Muscle layer of duodenum (tissue), 2 donors: Measurements from ENCODE around the gene CLDN14.

ENCODE experiments used
- H3K27ac ChIP-seq: one replicate; pipeline ENCODE4 v1.7.0; 2013; ENCODE audit warnings: mild to moderate bottlenecking, low read length
- H3K27me3 ChIP-seq: one replicate; pipeline ENCODE4 v1.7.0; 2013; ENCODE audit warnings: low read depth, mild to moderate bottlenecking, control low read depth, low read length
- H3K36me3 ChIP-seq, 2 donors: one replicate each; pipeline ENCODE4 v1.7.0; 2013; ENCODE audit warnings: low read length in 2 of 2, control low read depth in 1 of 2, mild to moderate bottlenecking in 1 of 2; ENCODE audit not compliant: insufficient read depth in 2 of 2, control insufficient read depth in 1 of 2
- H3K4me1 ChIP-seq, 2 donors: one replicate each; pipeline ENCODE4 v1.7.0; 2013; ENCODE audit warnings: low read length in 2 of 2, mild to moderate bottlenecking in 2 of 2, control low read depth in 1 of 2, moderate library complexity in 1 of 2; ENCODE audit not compliant: insufficient read depth in 2 of 2, control insufficient read depth in 1 of 2
- H3K4me3 ChIP-seq, 2 donors: one replicate each; pipeline ENCODE4 v1.7.0; 2013; ENCODE audit warnings: low read length in 2 of 2, low read depth in 1 of 2, mild to moderate bottlenecking in 1 of 2
- H3K9me3 ChIP-seq, 2 donors: one replicate each; pipeline ENCODE4 v1.7.0; 2013; ENCODE audit warnings: low read length in 2 of 2, control low read depth in 1 of 2, mild to moderate bottlenecking in 1 of 2; ENCODE audit not compliant: control insufficient read depth in 1 of 2
- donor health status: healthy.

The CLDN14 gene

DNA sequence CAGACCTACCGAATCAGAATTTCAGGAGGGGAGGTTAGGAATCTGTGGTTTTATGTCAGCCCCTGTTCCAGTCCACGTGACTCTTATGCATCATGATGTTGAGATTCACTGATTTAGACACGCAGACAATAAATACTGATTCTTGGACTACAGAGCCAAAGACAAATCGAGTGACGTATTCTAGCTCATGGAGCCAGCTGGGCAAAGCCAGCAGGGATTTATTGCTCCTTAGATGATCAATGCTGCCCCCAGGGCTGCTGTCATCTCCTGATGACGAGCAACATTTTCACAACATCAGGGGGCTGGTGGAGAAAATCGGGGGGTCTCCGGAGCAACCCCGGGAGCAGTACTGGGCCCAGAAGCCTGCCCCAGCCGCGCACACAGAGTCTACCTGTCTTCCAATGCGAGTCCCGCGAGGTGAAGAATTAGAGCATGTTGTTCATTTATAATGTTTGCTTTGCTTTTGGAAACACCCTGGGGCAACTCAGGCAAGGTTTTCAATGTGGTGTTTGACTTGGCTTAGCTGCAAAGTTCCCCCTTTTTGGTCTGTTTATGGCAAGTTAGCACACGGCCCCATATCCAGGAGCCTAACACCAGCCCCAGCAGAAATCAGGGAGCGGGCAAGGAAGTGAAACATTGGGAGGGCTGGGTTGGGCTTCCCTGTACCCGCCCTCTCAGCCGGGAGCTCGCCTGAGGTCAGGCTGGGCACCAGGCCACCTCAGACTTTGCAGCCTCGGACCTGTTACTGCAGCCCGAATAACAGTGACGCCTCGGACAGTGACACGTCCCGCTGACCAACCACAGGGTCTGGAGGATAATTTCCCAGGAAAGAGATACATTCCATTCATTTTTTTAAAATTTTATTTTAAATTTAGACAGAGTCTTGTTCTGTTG is 19.9 kb upstream of the CLDN14 start:
- Histone ChIP-seq H3K4me1 (no peaks in the 10 kb centered on the region), H3K36me3 (no peaks in the 10 kb centered on the region), H3K27ac (no peak overlapping the region), H3K4me3 (no peak overlapping the region), H3K9me3 (no peaks in the 10 kb centered on the region), H3K27me3 (no peaks in the 10 kb centered on the region)

DNA sequence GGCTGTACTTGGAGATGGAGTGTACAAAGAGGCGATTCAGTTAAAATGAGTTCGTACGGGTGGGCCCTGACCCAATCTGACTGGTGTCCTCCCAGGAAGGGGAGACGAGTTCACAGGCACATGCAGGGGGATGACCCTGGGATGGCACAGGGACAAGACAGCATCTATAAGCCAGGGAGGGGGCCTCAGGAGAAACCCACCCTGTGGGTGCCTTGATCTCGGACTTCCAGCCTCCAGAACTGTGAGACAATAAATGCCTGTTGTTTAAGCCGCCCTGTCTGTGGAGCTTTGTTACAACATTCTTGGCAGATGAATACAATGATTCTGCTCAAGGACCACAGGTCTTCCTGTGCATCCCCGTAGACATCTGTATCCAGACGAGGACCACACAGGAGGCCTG is 14.6 kb upstream of the CLDN14 start:
- no peaks in the 10 kb centered on the region for H3K27me3 ChIP-seq
- H3K4me3 ChIP-seq, result no peak overlapping the region
- H3K4me1 ChIP-seq, result no peaks in the 10 kb centered on the region
- H3K9me3 ChIP-seq, result no peaks in the 10 kb centered on the region
- H3K36me3 ChIP-seq, result no peaks in the 10 kb centered on the region
- no peak overlapping the region for H3K27ac ChIP-seq

DNA sequence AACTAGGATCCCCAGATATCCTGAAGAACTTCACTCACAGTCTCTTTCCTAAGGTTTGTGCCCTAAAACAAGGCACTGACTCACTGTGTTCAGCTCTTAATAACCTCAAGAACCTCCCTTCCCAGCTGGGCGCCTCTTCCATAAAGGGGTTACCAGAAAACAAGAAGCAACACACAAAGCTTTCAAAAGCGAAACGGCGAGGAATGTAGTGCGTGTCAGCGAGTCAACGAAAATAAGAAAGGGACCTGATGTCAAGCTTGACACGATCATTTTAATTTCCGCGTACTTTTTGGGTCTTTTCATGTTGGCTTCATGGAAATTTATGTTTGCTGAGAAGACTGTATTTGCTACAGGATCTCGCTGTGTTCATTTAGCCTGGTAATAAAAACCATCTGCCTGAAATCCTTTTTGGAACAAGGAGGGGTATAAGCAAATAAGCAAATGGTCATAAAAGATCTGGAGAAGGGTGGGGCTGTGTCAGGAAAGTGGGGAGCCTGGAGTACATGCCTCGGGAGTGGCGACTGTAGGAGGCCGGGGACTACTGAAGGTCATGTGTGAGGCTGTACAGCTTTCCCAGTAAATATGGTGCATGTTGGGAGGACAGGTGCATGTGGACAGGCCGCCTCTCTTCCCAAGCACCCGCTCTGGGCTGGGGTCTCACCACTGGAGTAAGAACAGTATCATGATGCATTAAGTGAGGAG is 11.4 kb upstream of the CLDN14 start:
- no peaks in the 10 kb centered on the region for H3K4me1 ChIP-seq
- H3K27me3 ChIP-seq, result no peaks in the 10 kb centered on the region
- no peak overlapping the region for H3K27ac ChIP-seq
- H3K4me3 ChIP-seq, result no peak overlapping the region
- H3K9me3 ChIP-seq, result no peaks in the 10 kb centered on the region
- H3K36me3 ChIP-seq, result no peaks in the 10 kb centered on the region

DNA sequence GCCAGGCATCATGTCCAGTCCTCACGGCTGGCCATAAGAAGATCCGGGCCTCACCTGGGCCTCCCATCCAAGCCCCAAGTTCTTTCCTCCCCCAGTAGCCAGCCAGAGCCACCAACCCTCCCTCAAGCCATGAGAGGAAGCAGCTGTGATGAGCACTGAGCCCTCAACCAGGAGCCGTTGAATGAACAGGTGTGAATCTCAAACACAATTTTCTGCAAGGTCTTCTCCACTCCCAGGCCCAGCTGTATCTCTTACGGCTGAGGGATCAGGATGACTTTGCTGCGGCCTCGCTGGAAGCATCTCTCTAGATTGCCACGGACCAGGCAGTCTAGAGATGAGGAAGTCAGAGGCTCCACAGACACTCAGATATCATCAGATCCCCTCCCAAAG is 9.8 kb upstream of the CLDN14 start:
- Histone ChIP-seq H3K4me1 (no peaks in the 10 kb centered on the region), H3K36me3 (no peaks in the 10 kb centered on the region), H3K27ac (no peak overlapping the region), H3K27me3 (no peaks in the 10 kb centered on the region), H3K4me3 (no peak overlapping the region), H3K9me3 (no peaks in the 10 kb centered on the region)

DNA sequence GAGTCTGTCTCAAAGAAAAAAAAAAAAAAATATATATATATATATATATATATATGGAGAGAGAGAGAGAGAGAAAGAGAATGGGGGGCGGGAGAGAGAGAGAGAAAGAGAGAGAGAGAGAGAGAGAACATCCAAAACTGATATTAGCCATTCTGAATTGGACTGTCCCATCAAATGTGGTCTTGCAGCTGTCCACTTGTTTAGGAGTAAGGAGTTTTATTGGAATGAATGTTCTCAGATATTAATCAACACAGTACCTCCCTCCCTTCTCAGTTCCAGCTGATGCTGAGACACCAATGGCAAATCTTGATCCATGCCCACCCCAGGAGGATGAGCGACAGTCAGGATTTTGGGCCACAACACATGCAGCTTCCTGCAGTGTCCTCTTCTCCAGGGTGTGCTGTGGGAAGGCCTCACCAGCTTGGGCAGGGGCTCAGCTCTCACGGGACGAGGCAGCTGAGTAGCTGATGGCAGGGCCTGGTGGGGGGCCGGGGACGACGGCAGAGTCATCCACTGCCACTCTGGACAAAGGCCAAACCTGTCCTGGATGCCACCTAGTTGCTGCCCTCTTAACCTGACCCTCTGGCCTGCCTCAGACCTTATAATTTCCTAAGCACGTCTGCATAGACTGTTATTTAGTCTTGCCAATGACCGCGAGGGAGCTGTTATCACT is 9.3 kb upstream of the CLDN14 start:
- H3K36me3 ChIP-seq, result no peaks in the 10 kb centered on the region
- no peak overlapping the region for H3K27ac ChIP-seq
- no peaks in the 10 kb centered on the region for H3K27me3 ChIP-seq
- no peak overlapping the region for H3K4me3 ChIP-seq
- H3K4me1 ChIP-seq, result no peaks in the 10 kb centered on the region
- no peaks in the 10 kb centered on the region for H3K9me3 ChIP-seq

DNA sequence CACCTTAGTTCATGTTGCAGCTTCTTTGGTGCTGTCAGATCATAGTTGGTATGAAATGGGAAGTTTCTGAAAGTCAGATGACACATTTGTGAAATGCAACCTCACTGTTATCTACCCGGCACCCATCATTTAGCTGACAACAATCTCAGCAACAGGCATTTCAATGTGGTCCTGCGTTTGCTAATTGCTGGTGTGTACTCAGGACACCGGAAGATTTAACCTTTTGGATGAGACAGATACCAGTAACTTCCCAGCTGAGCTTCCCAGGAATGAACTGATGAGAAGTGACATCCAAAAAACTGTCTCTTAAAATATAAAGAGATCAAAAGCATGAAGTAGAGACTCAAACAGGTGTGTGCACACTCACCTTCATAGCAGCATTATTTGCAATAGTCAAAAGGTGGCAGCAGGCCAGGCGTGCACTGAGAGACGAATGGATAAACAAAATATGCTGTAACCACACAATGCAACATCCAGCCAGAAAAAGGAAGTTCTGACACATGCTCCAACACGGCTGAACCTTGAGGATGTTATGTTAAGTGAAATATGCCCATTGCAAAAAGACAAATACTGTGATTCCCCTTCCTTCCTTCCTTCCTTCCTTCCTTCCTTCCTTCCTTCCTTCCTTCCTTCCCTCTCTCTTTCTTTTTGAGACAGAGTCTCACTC is 7.9 kb upstream of the CLDN14 start:
- Histone ChIP-seq H3K4me3 (no peak overlapping the region), H3K27me3 (no peaks in the 10 kb centered on the region), H3K36me3 (no peaks in the 10 kb centered on the region), H3K9me3 (no peaks in the 10 kb centered on the region), H3K27ac (no peak overlapping the region), H3K4me1 (no peaks in the 10 kb centered on the region)

DNA sequence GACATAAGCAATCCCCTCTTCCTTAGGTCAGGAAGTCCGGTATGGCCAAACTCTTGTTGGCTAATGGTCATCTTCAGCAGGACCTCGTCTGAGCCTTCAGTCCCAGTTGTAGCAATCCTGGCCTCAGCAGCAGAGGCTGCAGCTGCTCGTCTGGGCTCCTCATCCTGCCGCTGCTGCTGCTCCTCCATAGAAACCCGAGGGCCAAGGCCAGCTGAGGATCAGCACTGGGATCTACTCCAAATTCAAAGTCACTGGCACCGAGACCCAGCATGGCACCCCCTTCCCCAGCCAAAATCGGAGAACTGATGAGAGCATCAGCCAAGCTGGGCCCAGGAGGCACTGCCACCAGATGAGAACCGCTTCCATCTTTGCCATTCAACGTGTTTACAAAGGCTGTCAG is 6.3 kb upstream of the CLDN14 start:
- Histone ChIP-seq H3K36me3 (no peaks in the 10 kb centered on the region), H3K4me3 (no peak overlapping the region), H3K9me3 (no peaks in the 10 kb centered on the region), H3K27ac (no peak overlapping the region), H3K27me3 (no peaks in the 10 kb centered on the region), H3K4me1 (no peaks in the 10 kb centered on the region)

DNA sequence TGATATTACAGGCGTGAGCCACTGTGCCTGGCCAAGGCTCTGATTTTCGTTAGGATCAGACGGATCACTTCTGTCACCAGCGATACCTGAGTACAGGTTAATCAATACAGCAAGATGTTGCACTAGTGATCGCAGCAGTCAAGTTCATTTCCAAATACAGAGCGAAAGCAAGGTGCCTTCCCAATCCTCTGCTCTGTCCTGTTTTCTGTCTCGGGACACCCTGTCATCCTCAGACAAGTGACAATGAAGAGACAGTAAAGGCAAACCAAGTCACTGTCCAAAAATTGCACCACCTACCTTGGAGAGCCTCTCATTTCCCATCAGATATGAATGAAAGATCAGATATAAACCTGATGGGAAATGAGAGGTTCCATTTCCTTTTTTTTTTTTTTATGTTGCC is 5.6 kb upstream of the CLDN14 start:
- Histone ChIP-seq H3K4me3 (no peak overlapping the region), H3K27me3 (no peaks in the 10 kb centered on the region), H3K9me3 (no peaks in the 10 kb centered on the region), H3K4me1 (no peaks in the 10 kb centered on the region), H3K27ac (no peak overlapping the region), H3K36me3 (no peaks in the 10 kb centered on the region)

DNA sequence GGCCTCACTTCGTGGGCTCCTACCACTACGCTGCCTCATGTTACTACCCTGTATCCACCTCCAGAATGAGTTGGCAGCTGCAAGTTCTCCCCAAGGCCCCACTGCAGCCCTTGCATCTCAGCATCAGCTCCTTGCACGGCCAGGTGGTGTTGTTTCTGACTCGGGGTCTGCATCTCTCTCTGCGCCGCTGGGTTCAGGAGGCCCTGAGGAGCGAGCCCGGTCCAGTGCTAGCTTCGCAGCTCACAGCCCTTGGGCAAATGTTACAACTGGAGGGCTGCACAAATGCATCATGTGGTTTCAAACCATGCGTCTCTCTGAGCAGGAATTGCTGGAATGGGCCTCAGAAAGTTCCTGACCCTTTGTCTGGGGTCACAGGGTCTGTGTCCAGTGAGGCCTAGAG is 3.2 kb upstream of the CLDN14 start:
- Histone ChIP-seq H3K27me3 (no peaks in the 10 kb centered on the region), H3K36me3 (no peaks in the 10 kb centered on the region), H3K9me3 (no peaks in the 10 kb centered on the region), H3K4me1 (no peaks in the 10 kb centered on the region), H3K4me3 (no peak overlapping the region), H3K27ac (no peak overlapping the region)

DNA sequence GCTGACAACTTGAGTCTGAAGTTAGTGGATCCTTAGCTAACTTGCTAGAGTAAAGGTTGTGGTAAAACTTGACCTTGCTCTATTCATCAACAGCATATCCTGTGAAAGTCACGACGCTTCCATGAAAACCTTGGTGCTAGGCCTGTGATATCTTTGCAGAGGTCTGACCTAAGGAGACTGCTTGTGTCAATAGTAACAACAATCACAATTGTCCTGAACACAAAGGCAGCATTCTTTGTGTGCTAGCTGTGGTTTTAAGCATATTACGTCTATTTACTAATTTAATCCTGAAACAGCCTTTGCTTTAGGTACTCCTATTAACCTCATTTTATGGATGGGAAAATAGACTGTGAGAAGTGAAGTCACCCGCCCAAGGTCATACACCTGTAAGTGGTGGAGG is 2.8 kb upstream of the CLDN14 start:
- Histone ChIP-seq H3K4me1 (no peaks in the 10 kb centered on the region), H3K27me3 (no peaks in the 10 kb centered on the region)

DNA sequence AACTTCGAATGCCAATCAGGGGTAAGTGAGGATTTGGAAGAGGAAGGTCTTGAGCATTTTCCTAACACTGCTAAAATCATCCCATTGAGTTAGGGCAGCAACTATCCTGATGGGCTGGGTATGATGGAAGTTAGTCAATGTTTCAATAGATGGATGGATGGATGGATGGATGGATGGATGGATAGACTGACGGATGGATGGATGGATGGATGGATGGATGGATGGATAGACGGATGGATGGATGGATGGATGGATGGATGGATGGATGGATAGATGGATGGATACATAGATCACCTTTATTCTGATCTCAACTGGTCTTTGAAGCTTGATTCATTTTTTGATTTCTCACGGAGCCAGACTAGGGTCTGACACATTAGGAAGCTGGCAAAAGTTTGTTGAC is 2.3 kb upstream of the CLDN14 start:
- H3K4me1 ChIP-seq, result no peaks in the 10 kb centered on the region
- no peak overlapping the region for H3K4me3 ChIP-seq
- no peaks in the 10 kb centered on the region for H3K36me3 ChIP-seq
- no peak overlapping the region for H3K27ac ChIP-seq
- H3K9me3 ChIP-seq, result no peaks in the 10 kb centered on the region
- no peaks in the 10 kb centered on the region for H3K27me3 ChIP-seq

More for the DNA sequence above, 2.8 kb upstream of the CLDN14 start:
- Histone ChIP-seq H3K4me3 (no peak overlapping the region), H3K36me3 (no peaks in the 10 kb centered on the region), H3K9me3 (no peaks in the 10 kb centered on the region), H3K27ac (no peak overlapping the region)
